ENCODE data around the gene TMEM92. TPM values are rescaled to one million over a fixed set of nuclear protein-coding genes. Genes with fewer than 3 reads are reported as not detected.

The TMEM92 gene
- total and polyA plus RNA-seq, 2 of the 13 experiments (the other 11 are each of a cell fraction or from before 2014, with no cell fraction given) = 0.07 TPM; not detected in 1

Small RNAs within 50 kb of the gene (small RNA-seq; reads per million reads assigned to genes)
- 0 reads per million in 3 experiments for gene SUMO2P7 (ENCODE audit: insufficient read depth in 2 of 3, insufficient read length in 3 of 3, low read depth in 2 of 3, low replicate concordance in 1 of 3)

Other genes starting within 250 kb of the TMEM92 start
- gene ITGA3, start 218.4 kb upstream of the TMEM92 start, total RNA-seq (2016; rRNA removed; fragmentation: Illumina TruSeq; extraction: Trizol) = 0.69 and 0.77 TPM in 2 replicates
- 0.48 and 0.59 TPM in 2 replicates for gene ITGA3, start 218.4 kb upstream of the TMEM92 start, polyA plus RNA-seq (2011; rRNA removed)
- 18.5 and 19.2 TPM in 2 replicates for gene PDK2, start 179.1 kb upstream of the TMEM92 start, total RNA-seq (2016; rRNA removed; fragmentation: Illumina TruSeq; extraction: Trizol)
- gene PDK2, start 179.1 kb upstream of the TMEM92 start, polyA plus RNA-seq (2011; rRNA removed) = 59.7 and 66.6 TPM in 2 replicates
- 0.07 TPM in 1 of 2 replicates, not detected in the other for gene SAMD14, start 144.3 kb upstream of the TMEM92 start, total RNA-seq (2016; rRNA removed; fragmentation: Illumina TruSeq; extraction: Trizol)
- 0.22 TPM in 1 of 2 replicates, not detected in the other for gene SAMD14, start 144.3 kb upstream of the TMEM92 start, polyA plus RNA-seq (2011; rRNA removed)
- gene PPP1R9B, start 123.8 kb upstream of the TMEM92 start, total RNA-seq (2016; rRNA removed; fragmentation: Illumina TruSeq; extraction: Trizol) = 11.0 and 15.8 TPM in 2 replicates
- 8.7 and 9.4 TPM in 2 replicates for gene PPP1R9B, start 123.8 kb upstream of the TMEM92 start, polyA plus RNA-seq (2011; rRNA removed)
- gene SGCA, start 108.5 kb upstream of the TMEM92 start, total RNA-seq (2016; rRNA removed; fragmentation: Illumina TruSeq; extraction: Trizol) = not detected in 2 replicates
- gene SGCA, start 108.5 kb upstream of the TMEM92 start, polyA plus RNA-seq (2011; rRNA removed) = not detected in 2 replicates
- gene COL1A1, start 72.8 kb upstream of the TMEM92 start, total RNA-seq (2016; rRNA removed; fragmentation: Illumina TruSeq; extraction: Trizol) = 0.17 TPM in 1 of 2 replicates, not detected in the other
- 0.05 and 0.14 TPM in 2 replicates for gene COL1A1, start 72.8 kb upstream of the TMEM92 start, polyA plus RNA-seq (2011; rRNA removed)
- gene XYLT2, start 71.7 kb downstream of the TMEM92 start, total RNA-seq (2016; rRNA removed; fragmentation: Illumina TruSeq; extraction: Trizol) = 7.5 and 22.1 TPM in 2 replicates
- 17.0 and 22.7 TPM in 2 replicates for gene XYLT2, start 71.7 kb downstream of the TMEM92 start, polyA plus RNA-seq (2011; rRNA removed)
- gene MRPL27, start 98.7 kb downstream of the TMEM92 start, total RNA-seq (2016; rRNA removed; fragmentation: Illumina TruSeq; extraction: Trizol) = 217 and 294 TPM in 2 replicates
- gene MRPL27, start 98.7 kb downstream of the TMEM92 start, polyA plus RNA-seq (2011; rRNA removed) = 131 and 137 TPM in 2 replicates
- 17.3 and 24.6 TPM in 2 replicates for gene EME1, start 98.8 kb downstream of the TMEM92 start, total RNA-seq (2016; rRNA removed; fragmentation: Illumina TruSeq; extraction: Trizol)
- 13.4 and 20.7 TPM in 2 replicates for gene EME1, start 98.8 kb downstream of the TMEM92 start, polyA plus RNA-seq (2011; rRNA removed)
- 222 and 239 TPM in 2 replicates for gene LRRC59, start 123.1 kb downstream of the TMEM92 start, total RNA-seq (2016; rRNA removed; fragmentation: Illumina TruSeq; extraction: Trizol)
- gene LRRC59, start 123.1 kb downstream of the TMEM92 start, polyA plus RNA-seq (2011; rRNA removed) = 87.3 and 93.2 TPM in 2 replicates
- 32.0 and 87.3 TPM in 2 replicates for gene ACSF2, start 151.8 kb downstream of the TMEM92 start, total RNA-seq (2016; rRNA removed; fragmentation: Illumina TruSeq; extraction: Trizol)
- gene ACSF2, start 151.8 kb downstream of the TMEM92 start, polyA plus RNA-seq (2011; rRNA removed) = 109 and 117 TPM in 2 replicates
- not detected in 2 replicates for gene CHAD, start 194.4 kb downstream of the TMEM92 start, total RNA-seq (2016; rRNA removed; fragmentation: Illumina TruSeq; extraction: Trizol)
- gene CHAD, start 194.4 kb downstream of the TMEM92 start, polyA plus RNA-seq (2011; rRNA removed) = 1.4 and 2.2 TPM in 2 replicates
- gene RSAD1, start 204.4 kb downstream of the TMEM92 start, total RNA-seq (2016; rRNA removed; fragmentation: Illumina TruSeq; extraction: Trizol) = 16.0 and 22.7 TPM in 2 replicates
- 27.7 and 36.1 TPM in 2 replicates for gene RSAD1, start 204.4 kb downstream of the TMEM92 start, polyA plus RNA-seq (2011; rRNA removed)
- 0.24 and 0.36 TPM in 2 replicates for gene MYCBPAP, start 234.0 kb downstream of the TMEM92 start, total RNA-seq (2016; rRNA removed; fragmentation: Illumina TruSeq; extraction: Trizol)
- 0.18 and 0.22 TPM in 2 replicates for gene MYCBPAP, start 234.0 kb downstream of the TMEM92 start, polyA plus RNA-seq (2011; rRNA removed)